ENCODE data around the gene PTPRM. TPM values are rescaled to one million over a fixed set of nuclear protein-coding genes. Genes with fewer than 3 reads are reported as not detected.

PTPRM gene
- total and polyA plus RNA-seq, 2 experiments from 2014 or later, result 1.6 to 5.3 TPM

DNA sequence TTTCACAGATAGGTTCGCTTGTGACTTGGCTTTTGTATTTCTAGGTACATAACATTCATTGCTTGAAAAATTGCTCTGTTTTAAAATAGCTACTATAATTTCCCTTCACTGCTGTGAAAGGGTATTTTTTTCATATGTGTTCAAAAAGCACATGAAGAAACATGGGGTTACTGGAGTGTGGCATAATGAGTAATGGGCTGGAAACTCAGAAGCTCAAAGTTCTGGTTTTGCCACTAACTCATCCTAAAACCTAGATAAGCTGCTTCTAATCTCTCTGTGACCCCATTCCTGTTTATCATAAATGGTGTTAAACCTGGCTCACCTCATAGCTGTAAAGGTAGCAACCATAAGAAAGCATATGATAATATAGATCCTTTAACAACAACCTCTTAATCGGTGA, 319.3 kb downstream of the PTPRM start:
- Histone ChIP-seq H3K79me2 (replicated peaks; ENCODE audit: insufficient read depth) (no peaks in the 10 kb centered on the region), H2AFZ (no peak overlapping the region), H3K4me3 (no peak overlapping the region), H4K20me1 (replicated peaks; ENCODE audit: insufficient read depth) (no peaks in the 10 kb centered on the region), H3K9me2 (ENCODE audit: insufficient read depth) (peaks cover 7% of the 10 kb centered on the region; the same call in 1 of the 2 replicates), H3K36me3 (ENCODE audit: insufficient read depth) (no peaks in the 10 kb centered on the region), H3F3A (replicated peaks; ENCODE audit: low read depth) (no peaks in the 10 kb centered on the region), H3K4me1 (ENCODE audit: insufficient read depth) (no peaks in the 10 kb centered on the region), H3K4me2 (no peak overlapping the region), H3K27ac (ENCODE audit: low read depth) (no peak overlapping the region), H3K27me3 (ENCODE audit: insufficient read depth) (no peaks in the 10 kb centered on the region)
- no peak overlapping the region for H3K4me3 Mint-ChIP-seq
- no peak overlapping the region for H3K27ac Mint-ChIP-seq
- H3K36me3 Mint-ChIP-seq (ENCODE audit: low read depth), result no peaks in the 10 kb centered on the region
- H3K4me1 Mint-ChIP-seq, result peaks cover 6% of the 10 kb centered on the region
- DNase-seq (ENCODE audit: low spot score) (no peak), ATAC-seq (no peak)
- H3K27me3 Mint-ChIP-seq (ENCODE audit: insufficient read depth, low read depth, poor library complexity), result no peaks in the 10 kb centered on the region
- TF ChIP-seq, protein P1, sequence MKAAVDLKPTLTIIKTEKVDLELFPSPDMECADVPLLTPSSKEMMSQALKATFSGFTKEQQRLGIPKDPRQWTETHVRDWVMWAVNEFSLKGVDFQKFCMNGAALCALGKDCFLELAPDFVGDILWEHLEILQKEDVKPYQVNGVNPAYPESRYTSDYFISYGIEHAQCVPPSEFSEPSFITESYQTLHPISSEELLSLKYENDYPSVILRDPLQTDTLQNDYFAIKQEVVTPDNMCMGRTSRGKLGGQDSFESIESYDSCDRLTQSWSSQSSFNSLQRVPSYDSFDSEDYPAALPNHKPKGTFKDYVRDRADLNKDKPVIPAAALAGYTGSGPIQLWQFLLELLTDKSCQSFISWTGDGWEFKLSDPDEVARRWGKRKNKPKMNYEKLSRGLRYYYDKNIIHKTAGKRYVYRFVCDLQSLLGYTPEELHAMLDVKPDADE (IDR thresholded peaks at IDR 0.05), result no peak
- TF ChIP-seq, protein P2, sequence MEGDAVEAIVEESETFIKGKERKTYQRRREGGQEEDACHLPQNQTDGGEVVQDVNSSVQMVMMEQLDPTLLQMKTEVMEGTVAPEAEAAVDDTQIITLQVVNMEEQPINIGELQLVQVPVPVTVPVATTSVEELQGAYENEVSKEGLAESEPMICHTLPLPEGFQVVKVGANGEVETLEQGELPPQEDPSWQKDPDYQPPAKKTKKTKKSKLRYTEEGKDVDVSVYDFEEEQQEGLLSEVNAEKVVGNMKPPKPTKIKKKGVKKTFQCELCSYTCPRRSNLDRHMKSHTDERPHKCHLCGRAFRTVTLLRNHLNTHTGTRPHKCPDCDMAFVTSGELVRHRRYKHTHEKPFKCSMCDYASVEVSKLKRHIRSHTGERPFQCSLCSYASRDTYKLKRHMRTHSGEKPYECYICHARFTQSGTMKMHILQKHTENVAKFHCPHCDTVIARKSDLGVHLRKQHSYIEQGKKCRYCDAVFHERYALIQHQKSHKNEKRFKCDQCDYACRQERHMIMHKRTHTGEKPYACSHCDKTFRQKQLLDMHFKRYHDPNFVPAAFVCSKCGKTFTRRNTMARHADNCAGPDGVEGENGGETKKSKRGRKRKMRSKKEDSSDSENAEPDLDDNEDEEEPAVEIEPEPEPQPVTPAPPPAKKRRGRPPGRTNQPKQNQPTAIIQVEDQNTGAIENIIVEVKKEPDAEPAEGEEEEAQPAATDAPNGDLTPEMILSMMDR (conservative IDR thresholded peaks at IDR 0.05; ENCODE audit: low read depth in 2 of 2), result no peak
- no peak for TF ChIP-seq ZNF331 (CRISPR knock-in tag; IDR thresholded peaks at IDR 0.05; ENCODE audit: low read depth)
- TF ChIP-seq, protein P3, sequence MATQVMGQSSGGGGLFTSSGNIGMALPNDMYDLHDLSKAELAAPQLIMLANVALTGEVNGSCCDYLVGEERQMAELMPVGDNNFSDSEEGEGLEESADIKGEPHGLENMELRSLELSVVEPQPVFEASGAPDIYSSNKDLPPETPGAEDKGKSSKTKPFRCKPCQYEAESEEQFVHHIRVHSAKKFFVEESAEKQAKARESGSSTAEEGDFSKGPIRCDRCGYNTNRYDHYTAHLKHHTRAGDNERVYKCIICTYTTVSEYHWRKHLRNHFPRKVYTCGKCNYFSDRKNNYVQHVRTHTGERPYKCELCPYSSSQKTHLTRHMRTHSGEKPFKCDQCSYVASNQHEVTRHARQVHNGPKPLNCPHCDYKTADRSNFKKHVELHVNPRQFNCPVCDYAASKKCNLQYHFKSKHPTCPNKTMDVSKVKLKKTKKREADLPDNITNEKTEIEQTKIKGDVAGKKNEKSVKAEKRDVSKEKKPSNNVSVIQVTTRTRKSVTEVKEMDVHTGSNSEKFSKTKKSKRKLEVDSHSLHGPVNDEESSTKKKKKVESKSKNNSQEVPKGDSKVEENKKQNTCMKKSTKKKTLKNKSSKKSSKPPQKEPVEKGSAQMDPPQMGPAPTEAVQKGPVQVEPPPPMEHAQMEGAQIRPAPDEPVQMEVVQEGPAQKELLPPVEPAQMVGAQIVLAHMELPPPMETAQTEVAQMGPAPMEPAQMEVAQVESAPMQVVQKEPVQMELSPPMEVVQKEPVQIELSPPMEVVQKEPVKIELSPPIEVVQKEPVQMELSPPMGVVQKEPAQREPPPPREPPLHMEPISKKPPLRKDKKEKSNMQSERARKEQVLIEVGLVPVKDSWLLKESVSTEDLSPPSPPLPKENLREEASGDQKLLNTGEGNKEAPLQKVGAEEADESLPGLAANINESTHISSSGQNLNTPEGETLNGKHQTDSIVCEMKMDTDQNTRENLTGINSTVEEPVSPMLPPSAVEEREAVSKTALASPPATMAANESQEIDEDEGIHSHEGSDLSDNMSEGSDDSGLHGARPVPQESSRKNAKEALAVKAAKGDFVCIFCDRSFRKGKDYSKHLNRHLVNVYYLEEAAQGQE (IDR thresholded peaks at IDR 0.05; ENCODE audit: unreplicated experiment), result no peak
- TF ChIP-seq ZNF114 (CRISPR knock-in tag; IDR thresholded peaks at IDR 0.05), result no peak
- TF ChIP-seq EZH2phosphoT487 (IDR thresholded peaks at IDR 0.05; ENCODE audit: unreplicated experiment), result no peak
- TF ChIP-seq NANOG (IDR thresholded peaks at IDR 0.05; ENCODE audit: borderline replicate concordance), result no peak
- no peak for TF ChIP-seq JUNB (IDR thresholded peaks at IDR 0.05; ENCODE audit: unreplicated experiment)
- TF ChIP-seq, protein P4, sequence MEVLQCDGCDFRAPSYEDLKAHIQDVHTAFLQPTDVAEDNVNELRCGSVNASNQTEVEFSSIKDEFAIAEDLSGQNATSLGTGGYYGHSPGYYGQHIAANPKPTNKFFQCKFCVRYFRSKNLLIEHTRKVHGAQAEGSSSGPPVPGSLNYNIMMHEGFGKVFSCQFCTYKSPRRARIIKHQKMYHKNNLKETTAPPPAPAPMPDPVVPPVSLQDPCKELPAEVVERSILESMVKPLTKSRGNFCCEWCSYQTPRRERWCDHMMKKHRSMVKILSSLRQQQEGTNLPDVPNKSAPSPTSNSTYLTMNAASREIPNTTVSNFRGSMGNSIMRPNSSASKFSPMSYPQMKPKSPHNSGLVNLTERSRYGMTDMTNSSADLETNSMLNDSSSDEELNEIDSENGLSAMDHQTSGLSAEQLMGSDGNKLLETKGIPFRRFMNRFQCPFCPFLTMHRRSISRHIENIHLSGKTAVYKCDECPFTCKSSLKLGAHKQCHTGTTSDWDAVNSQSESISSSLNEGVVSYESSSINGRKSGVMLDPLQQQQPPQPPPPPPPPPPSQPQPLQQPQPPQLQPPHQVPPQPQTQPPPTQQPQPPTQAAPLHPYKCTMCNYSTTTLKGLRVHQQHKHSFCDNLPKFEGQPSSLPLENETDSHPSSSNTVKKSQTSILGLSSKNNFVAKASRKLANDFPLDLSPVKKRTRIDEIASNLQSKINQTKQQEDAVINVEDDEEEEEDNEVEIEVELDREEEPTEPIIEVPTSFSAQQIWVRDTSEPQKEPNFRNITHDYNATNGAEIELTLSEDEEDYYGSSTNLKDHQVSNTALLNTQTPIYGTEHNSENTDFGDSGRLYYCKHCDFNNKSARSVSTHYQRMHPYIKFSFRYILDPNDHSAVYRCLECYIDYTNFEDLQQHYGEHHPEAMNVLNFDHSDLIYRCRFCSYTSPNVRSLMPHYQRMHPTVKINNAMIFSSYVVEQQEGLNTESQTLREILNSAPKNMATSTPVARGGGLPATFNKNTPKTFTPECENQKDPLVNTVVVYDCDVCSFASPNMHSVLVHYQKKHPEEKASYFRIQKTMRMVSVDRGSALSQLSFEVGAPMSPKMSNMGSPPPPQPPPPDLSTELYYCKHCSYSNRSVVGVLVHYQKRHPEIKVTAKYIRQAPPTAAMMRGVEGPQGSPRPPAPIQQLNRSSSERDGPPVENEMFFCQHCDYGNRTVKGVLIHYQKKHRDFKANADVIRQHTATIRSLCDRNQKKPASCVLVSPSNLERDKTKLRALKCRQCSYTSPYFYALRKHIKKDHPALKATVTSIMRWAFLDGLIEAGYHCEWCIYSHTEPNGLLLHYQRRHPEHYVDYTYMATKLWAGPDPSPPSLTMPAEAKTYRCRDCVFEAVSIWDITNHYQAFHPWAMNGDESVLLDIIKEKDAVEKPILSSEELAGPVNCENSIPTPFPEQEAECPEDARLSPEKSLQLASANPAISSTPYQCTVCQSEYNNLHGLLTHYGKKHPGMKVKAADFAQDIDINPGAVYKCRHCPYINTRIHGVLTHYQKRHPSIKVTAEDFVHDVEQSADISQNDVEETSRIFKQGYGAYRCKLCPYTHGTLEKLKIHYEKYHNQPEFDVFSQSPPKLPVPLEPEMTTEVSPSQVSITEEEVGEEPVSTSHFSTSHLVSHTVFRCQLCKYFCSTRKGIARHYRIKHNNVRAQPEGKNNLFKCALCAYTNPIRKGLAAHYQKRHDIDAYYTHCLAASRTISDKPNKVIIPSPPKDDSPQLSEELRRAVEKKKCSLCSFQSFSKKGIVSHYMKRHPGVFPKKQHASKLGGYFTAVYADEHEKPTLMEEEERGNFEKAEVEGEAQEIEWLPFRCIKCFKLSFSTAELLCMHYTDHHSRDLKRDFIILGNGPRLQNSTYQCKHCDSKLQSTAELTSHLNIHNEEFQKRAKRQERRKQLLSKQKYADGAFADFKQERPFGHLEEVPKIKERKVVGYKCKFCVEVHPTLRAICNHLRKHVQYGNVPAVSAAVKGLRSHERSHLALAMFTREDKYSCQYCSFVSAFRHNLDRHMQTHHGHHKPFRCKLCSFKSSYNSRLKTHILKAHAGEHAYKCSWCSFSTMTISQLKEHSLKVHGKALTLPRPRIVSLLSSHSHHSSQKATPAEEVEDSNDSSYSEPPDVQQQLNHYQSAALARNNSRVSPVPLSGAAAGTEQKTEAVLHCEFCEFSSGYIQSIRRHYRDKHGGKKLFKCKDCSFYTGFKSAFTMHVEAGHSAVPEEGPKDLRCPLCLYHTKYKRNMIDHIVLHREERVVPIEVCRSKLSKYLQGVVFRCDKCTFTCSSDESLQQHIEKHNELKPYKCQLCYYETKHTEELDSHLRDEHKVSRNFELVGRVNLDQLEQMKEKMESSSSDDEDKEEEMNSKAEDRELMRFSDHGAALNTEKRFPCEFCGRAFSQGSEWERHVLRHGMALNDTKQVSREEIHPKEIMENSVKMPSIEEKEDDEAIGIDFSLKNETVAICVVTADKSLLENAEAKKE (CRISPR knock-in tag; IDR thresholded peaks at IDR 0.05), result no peak
- TF ChIP-seq STAT1 (IDR thresholded peaks at IDR 0.05; ENCODE audit: unreplicated experiment), result no peak
- no peak for TF ChIP-seq CREB1 (CRISPR knock-in tag; IDR thresholded peaks at IDR 0.05; ENCODE audit: low read depth)
- TF ChIP-seq POLR2AphosphoS5 (IDR thresholded peaks at IDR 0.05; ENCODE audit: low read depth), result no peak
- TF ChIP-seq EZH2 (IDR thresholded peaks at IDR 0.05; ENCODE audit: low read depth, unreplicated experiment), result no peak
- no peaks in the 10 kb centered on the region for H3K9me3 Mint-ChIP-seq
